Measurements from ENCODE around the gene ZNF423.

Gene ZNF423

DNA sequence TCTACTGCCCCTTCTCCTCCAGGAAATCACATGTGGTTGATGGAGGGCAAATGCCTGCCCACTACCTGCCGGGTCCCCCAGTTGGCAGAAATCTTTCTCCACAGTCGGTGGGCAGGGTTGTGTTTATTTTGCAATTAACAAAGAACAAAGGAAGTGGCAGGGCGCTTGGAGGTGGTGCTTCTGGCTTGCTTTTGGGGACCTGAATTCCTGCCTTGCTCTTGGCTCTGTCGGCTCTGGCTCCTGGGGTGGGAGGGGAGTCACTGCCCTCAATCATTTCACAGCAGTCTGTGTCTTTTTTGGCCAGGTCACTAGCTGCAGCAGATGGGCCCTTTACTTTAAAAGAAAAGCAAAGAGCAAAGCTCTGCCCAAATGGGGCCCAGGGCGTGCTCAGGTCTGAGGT, 413.1 kb downstream of the ZNF423 start:
- no peak for DNase-seq (ENCODE audit: extremely low spot score)
- TF ChIP-seq TARDBP (IDR thresholded peaks at IDR 0.05): no peak
- no peak for TF ChIP-seq FOXA1 (IDR thresholded peaks at IDR 0.05)
- TF ChIP-seq HDGF (IDR thresholded peaks at IDR 0.05; ENCODE audit: borderline replicate concordance): no peak
- no peak for TF ChIP-seq FOXK2 (IDR thresholded peaks at IDR 0.05)
- no peak for TF ChIP-seq ARNT (IDR thresholded peaks at IDR 0.05)
- no peak for TF ChIP-seq BHLHE40 (IDR thresholded peaks at IDR 0.05; ENCODE audit: borderline replicate concordance)
- TF ChIP-seq ZNF384 (IDR thresholded peaks at IDR 0.05): no peak
- TF ChIP-seq ELF4 (IDR thresholded peaks at IDR 0.05): no peak
- ChIA-PET POLR2A (no interaction called here), CTCF (no interaction called here)

DNA sequence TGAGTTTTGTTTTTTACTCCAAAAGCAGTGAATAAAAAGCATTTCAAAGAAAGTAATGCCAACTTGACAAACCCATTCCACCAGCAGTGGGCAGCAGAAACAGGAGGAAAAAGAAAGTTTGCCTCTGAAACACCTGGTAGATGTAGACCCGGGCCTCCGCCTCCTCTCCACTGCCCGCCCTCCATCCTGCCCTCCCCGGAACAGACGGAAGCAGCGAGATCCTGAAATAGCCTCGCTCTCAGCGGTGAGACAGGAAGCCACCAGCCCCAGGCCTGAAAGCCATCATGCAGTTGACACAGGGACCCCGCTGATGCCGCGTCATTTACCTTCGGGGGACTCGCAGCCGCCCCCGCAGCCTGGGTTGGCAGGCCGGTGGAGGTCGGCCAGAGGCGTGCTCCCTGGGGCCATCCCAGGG, 414.5 kb downstream of the ZNF423 start:
- DNase-seq (ENCODE audit: extremely low spot score): no peak
- no peak for TF ChIP-seq FOXM1 (IDR thresholded peaks at IDR 0.05; ENCODE audit: borderline replicate concordance)
- no peak for TF ChIP-seq ELF4 (IDR thresholded peaks at IDR 0.05)
- no peak for TF ChIP-seq ZNF384 (IDR thresholded peaks at IDR 0.05)
- TF ChIP-seq SP1 (IDR thresholded peaks at IDR 0.05): no peak
- TF ChIP-seq TARDBP (IDR thresholded peaks at IDR 0.05): no peak
- TF ChIP-seq HDGF (IDR thresholded peaks at IDR 0.05; ENCODE audit: borderline replicate concordance): no peak
- no peak for TF ChIP-seq BHLHE40 (IDR thresholded peaks at IDR 0.05; ENCODE audit: borderline replicate concordance)
- no peak for TF ChIP-seq FOXK2 (IDR thresholded peaks at IDR 0.05)
- TF ChIP-seq L3MBTL2 (conservative IDR thresholded peaks at IDR 0.05): no peak
- no peak for TF ChIP-seq CTBP1 (IDR thresholded peaks at IDR 0.05; ENCODE audit: borderline replicate concordance)
- no peak for TF ChIP-seq SUZ12 (IDR thresholded peaks at IDR 0.05)
- TF ChIP-seq NFRKB (IDR thresholded peaks at IDR 0.05): no peak
- no peak for TF ChIP-seq ARNT (IDR thresholded peaks at IDR 0.05)
- no peak for TF ChIP-seq FOXA1 (IDR thresholded peaks at IDR 0.05)
- TF ChIP-seq, protein P1, sequence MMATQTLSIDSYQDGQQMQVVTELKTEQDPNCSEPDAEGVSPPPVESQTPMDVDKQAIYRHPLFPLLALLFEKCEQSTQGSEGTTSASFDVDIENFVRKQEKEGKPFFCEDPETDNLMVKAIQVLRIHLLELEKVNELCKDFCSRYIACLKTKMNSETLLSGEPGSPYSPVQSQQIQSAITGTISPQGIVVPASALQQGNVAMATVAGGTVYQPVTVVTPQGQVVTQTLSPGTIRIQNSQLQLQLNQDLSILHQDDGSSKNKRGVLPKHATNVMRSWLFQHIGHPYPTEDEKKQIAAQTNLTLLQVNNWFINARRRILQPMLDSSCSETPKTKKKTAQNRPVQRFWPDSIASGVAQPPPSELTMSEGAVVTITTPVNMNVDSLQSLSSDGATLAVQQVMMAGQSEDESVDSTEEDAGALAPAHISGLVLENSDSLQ (IDR thresholded peaks at IDR 0.05): no peak
- no peak for TF ChIP-seq LEF1 (IDR thresholded peaks at IDR 0.05; ENCODE audit: borderline replicate concordance)
- ChIA-PET POLR2A (no interaction called here), CTCF (no interaction called here)

DNA sequence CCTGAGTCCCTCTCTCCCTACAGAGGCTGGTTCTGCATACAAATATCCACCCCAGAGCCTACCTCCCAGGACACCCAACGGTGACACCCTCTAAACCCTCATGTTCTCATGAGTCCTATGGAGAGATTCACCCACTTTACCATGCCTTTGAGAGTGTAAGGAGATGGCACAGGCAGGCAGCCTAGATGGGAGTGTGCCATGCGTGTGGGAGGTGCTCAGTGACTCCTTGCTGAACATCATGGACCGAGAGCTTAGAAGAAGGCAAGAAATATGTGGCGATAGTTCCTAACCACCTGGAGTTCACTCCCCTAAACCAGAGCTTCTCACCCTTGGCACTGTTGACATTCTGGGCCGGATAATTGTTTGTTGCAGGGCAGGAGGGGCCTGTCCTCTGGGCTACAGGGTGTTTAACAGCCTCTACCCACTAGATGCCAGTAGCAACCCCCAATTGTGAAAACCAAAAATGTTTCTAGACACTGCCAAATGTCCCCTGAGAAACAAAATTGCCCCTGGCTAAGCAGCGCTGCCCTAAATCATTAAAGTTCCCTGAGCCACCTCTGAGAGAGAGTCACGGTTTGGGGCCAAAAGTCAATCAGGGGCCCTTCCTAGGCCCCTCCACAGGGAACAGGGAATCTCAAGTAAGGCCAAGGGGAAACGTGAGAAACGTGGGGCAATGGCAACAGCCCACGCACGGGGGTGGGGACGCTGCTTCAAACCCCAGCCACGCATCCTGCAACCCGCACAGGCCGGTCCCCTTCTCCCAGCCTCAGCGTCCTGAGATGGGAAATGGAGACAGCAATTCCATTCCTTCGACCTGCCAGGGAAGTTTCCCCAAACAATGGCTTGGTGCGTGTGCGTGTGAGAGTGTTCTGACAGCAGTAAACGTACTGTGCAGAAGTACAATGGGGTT, 415.5 kb downstream of the ZNF423 start:
- CTCF ChIA-PET: no interaction called here
- POLR2A ChIA-PET: no interaction called here
- DNase-seq (ENCODE audit: extremely low spot score): no peak
- TF ChIP-seq L3MBTL2 (conservative IDR thresholded peaks at IDR 0.05): no peak
- TF ChIP-seq HDGF (IDR thresholded peaks at IDR 0.05; ENCODE audit: borderline replicate concordance): no peak
- TF ChIP-seq SP1 (IDR thresholded peaks at IDR 0.05): no peak
- TF ChIP-seq ARNT (IDR thresholded peaks at IDR 0.05): no peak
- no peak for TF ChIP-seq ZNF384 (IDR thresholded peaks at IDR 0.05)
- no peak for TF ChIP-seq TARDBP (IDR thresholded peaks at IDR 0.05)
- TF ChIP-seq, protein P1 (IDR thresholded peaks at IDR 0.05): no peak
- no peak for TF ChIP-seq SUZ12 (IDR thresholded peaks at IDR 0.05)
- no peak for TF ChIP-seq FOXA1 (IDR thresholded peaks at IDR 0.05)
- TF ChIP-seq FOXK2 (IDR thresholded peaks at IDR 0.05): no peak
- no peak for TF ChIP-seq NFRKB (IDR thresholded peaks at IDR 0.05)
- TF ChIP-seq ELF4 (IDR thresholded peaks at IDR 0.05): no peak
- TF ChIP-seq FOXM1 (IDR thresholded peaks at IDR 0.05; ENCODE audit: borderline replicate concordance): no peak
- no peak for TF ChIP-seq LEF1 (IDR thresholded peaks at IDR 0.05; ENCODE audit: borderline replicate concordance)
- TF ChIP-seq BHLHE40 (IDR thresholded peaks at IDR 0.05; ENCODE audit: borderline replicate concordance): no peak
- TF ChIP-seq CTBP1 (IDR thresholded peaks at IDR 0.05; ENCODE audit: borderline replicate concordance): no peak

DNA sequence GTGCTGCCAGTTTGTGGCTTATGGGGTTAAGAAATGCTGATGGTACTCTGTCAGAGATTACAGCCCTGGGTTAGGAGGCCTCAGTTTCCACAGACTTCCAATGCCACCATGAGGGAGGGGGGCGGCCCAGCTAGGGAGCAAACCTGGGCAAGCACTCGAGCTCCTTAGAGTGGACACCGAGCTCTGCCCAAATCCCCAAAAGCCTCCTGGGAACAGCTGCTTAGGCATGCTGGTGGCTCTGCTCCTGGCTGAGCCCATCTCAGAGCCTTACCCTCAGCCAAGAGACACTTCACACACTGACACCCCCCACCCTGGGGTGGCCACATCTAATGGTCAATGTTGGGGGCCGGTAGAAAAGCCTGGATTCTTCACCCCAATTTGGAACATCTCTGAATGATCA, 416.2 kb downstream of the ZNF423 start:
- CTCF ChIA-PET: no interaction called here
- TF ChIP-seq FOXK2 (IDR thresholded peaks at IDR 0.05): no peak
- TF ChIP-seq FOXA1 (IDR thresholded peaks at IDR 0.05): no peak
- no peak for TF ChIP-seq SUZ12 (IDR thresholded peaks at IDR 0.05)
- TF ChIP-seq, protein P1 (IDR thresholded peaks at IDR 0.05): no peak
- no peak for TF ChIP-seq FOXM1 (IDR thresholded peaks at IDR 0.05; ENCODE audit: borderline replicate concordance)
- TF ChIP-seq L3MBTL2 (conservative IDR thresholded peaks at IDR 0.05): no peak
- no peak for TF ChIP-seq SP1 (IDR thresholded peaks at IDR 0.05)
- TF ChIP-seq ZNF384 (IDR thresholded peaks at IDR 0.05): no peak
- no peak for DNase-seq (ENCODE audit: extremely low spot score)
- POLR2A ChIA-PET: no interaction called here

DNA sequence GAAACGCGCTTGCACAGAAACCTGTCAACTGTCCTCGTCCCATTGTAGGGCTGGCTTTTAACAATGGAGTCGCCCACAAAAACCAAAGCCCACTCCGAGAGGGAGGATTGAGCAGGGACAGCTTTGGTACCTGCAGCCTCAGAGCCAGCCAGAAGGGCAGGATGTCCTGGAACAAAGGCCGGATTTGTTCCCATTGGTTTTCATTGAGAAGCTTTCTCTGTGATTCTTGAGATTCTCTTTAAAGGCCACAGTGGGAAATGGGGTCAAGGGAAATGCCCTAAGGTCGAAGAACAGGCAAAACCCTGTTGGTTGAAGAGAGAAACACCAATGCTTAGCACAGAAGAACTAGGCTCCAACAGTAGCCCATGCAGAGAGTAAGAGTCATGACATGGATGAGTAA, 416.9 kb downstream of the ZNF423 start:
- TF ChIP-seq, protein P1 (IDR thresholded peaks at IDR 0.05): no peak
- no peak for TF ChIP-seq ZNF384 (IDR thresholded peaks at IDR 0.05)
- TF ChIP-seq L3MBTL2 (conservative IDR thresholded peaks at IDR 0.05): no peak
- ChIA-PET POLR2A (no interaction called here), CTCF (no interaction called here)
- no peak for DNase-seq (ENCODE audit: extremely low spot score)
